Tongue (tissue), 2 donors: ENCODE results near the gene TADA2A. TPM values are rescaled to one million over a fixed set of nuclear protein-coding genes. Genes with fewer than 3 reads are reported as not detected.

Source experiments
- DNase-seq: peaks from one replicate; pipeline ENCODE4 v3.0.0-alpha.2; 2015
- total RNA-seq: library from RNA; depleted of rRNA; stranded (reverse); fragments of >200 nt; gene quantifications from one replicate; pipeline ENCODE4 v1.2.3, GENCODE V29; 2014

Gene TADA2A
- total RNA-seq, result 23.4 TPM

- peak; percentile 86 for DNase-seq
Observed at GRCh38 chr17:37406635-37407461, at the start of gene TADA2A, which contains the start of gene ACACA. Gene TADA2A, plus strand, starts transcription at chr17:37406886. Its CDS starts 4,480 bp downstream, at chr17:37411366. Gene ACACA, minus strand, starts transcription at chr17:37406836. Its CDS starts 537 bp downstream, at chr17:37406299.

- DNase-seq, result peak; percentile 84
Observed at GRCh38 chr17:37358098-37358829, 48.4 kb upstream of the TADA2A start.

- peak; percentile 96 for DNase-seq
Observed at GRCh38 chr17:37358830-37359681, 47.6 kb upstream of the TADA2A start.

- DNase-seq, result no peak
Observed at GRCh38 chr17:37359682-37360188, 47.0 kb upstream of the TADA2A start.

- DNase-seq, result no peak
Observed at GRCh38 chr17:37360632-37361031, 46.1 kb upstream of the TADA2A start.

- DNase-seq, result peak; percentile 59
Observed at GRCh38 chr17:37361543-37361942, 45.1 kb upstream of the TADA2A start.

GRCh38 chr17:37365589-37365988 is 41.1 kb upstream of the TADA2A start:
- DNase-seq, result no peak

GRCh38 chr17:37368577-37368976 is 38.1 kb upstream of the TADA2A start:
- DNase-seq, result no peak

GRCh38 chr17:37373530-37374159 is 33.0 kb upstream of the TADA2A start:
- peak; percentile 86 for DNase-seq

- no peak for DNase-seq
Observed at GRCh38 chr17:37375706-37376105, 31.0 kb upstream of the TADA2A start, which contains the start of gene C17orf78. Gene C17orf78, plus strand, starts transcription at chr17:37375985. Its CDS starts 108 bp downstream, at chr17:37376093.

GRCh38 chr17:37382056-37382455 is 24.6 kb upstream of the TADA2A start:
- DNase-seq, result no peak

GRCh38 chr17:37384560-37385149 is 22.0 kb upstream of the TADA2A start:
- DNase-seq, result no peak

GRCh38 chr17:37385474-37385990 is 21.2 kb upstream of the TADA2A start:
- DNase-seq, result no peak

GRCh38 chr17:37386462-37386861 is 20.2 kb upstream of the TADA2A start:
- no peak for DNase-seq

GRCh38 chr17:37388266-37388665 is 18.4 kb upstream of the TADA2A start:
- DNase-seq, result no peak

- DNase-seq, result no peak
Observed at GRCh38 chr17:37389160-37389559, 17.5 kb upstream of the TADA2A start.

GRCh38 chr17:37391146-37391545 is 15.5 kb upstream of the TADA2A start:
- DNase-seq, result no peak

- peak; percentile 38 for DNase-seq
Observed at GRCh38 chr17:37392024-37392590, 14.6 kb upstream of the TADA2A start.

- DNase-seq, result no peak
Observed at GRCh38 chr17:37393352-37393751, 13.3 kb upstream of the TADA2A start.

GRCh38 chr17:37399265-37399803 is 7.4 kb upstream of the TADA2A start:
- no peak for DNase-seq
